Astrocyte (in vitro differentiated cells and primary cell): ENCODE measurements around the gene TP73.

Experiments used
- CTCF ChIP-seq: IDR thresholded peaks from 2 replicates; pipeline ENCODE4 v1.5.1; 2011; ENCODE audit warnings: low read depth, mild to moderate bottlenecking, inconsistent platforms, low read length, moderate library complexity; ENCODE audit not compliant: insufficient read depth
- EZH2 ChIP-seq: IDR thresholded peaks from 2 replicates; pipeline ENCODE4 v1.6.1; 2012; ENCODE audit warnings: mild to moderate bottlenecking, low read length, inconsistent platforms; ENCODE audit not compliant: insufficient read depth

DNA sequence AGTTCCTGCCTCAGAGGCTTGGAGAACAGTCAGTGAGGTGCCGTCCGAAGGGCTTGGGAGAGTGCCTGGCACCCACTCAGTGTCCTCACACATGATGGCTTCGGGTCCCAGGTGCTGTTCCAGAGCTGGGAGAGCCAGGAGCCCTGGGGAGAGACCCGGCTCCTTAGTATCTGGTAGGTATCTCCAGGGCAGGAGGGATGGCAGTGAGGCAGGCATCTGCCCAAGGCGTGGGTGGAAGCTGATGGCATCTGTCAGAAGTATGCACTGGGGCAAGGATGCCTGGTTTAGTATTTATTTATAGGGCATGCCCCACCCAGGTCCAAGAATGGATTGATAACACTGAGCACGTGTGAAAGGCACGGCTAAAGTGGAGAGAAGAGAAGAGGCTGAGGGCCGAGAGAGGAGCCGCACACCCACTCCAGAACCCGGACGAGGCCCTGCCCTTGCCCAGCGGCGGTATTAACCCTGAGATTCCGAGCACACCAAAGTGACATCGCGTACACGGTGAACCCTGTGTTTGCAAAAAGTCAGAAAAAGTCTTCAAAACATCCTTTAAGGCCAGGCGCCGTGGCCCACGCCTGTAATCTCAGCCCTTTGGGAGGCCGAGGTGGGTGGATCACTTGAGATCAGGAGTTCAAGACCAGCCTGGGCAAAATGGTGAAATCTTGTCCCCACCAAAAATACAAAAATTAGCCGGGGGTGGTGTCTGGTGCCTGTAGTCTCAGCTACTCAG, 2.4 kb downstream of the TP73 start:
- TF ChIP-seq CTCF (no peak), EZH2 (no peak)
